Activated T-cell treated with anti-CD3 and anti-CD28 coated beads for 1 hour (primary cell): ENCODE measurements around the gene CCNT1.
A peak's percentile ranks its signal among the peaks of the same experiment; 100 is the strongest.
"Not testable (repeated sequence)": the region's sequence is repeated elsewhere in the genome, so short reads cannot be mapped to it uniquely, and the experiment has no call there.

Source experiments
- DNase-seq: peaks from one replicate; pipeline ENCODE4 v3.0.0-alpha.2; 2020; ENCODE audit warnings: low read depth

Gene CCNT1

GRCh38 chr12:48716493-48717251, at the start of gene CCNT1:
CCNT1 (minus strand) TSS chr12:48716707; CDS start chr12:48716675, 32 bp downstream.
- peak; percentile 94 for DNase-seq

GRCh38 chr12:48765753-48766162, 49.3 kb upstream of the CCNT1 start:
- DNase-seq: no peak

GRCh38 chr12:48764521-48764920, 48.0 kb upstream of the CCNT1 start:
- DNase-seq: no peak

GRCh38 chr12:48758737-48759136, 42.2 kb upstream of the CCNT1 start:
- no peak for DNase-seq

GRCh38 chr12:48758186-48758585, 41.7 kb upstream of the CCNT1 start:
- no peak for DNase-seq

GRCh38 chr12:48750769-48751356, 34.4 kb upstream of the CCNT1 start:
- no peak for DNase-seq

- DNase-seq: no peak
Observed at GRCh38 chr12:48750215-48750614, 33.7 kb upstream of the CCNT1 start.

- DNase-seq: no peak
Observed at GRCh38 chr12:48744251-48745008, 27.9 kb upstream of the CCNT1 start.

- DNase-seq: no peak
Observed at GRCh38 chr12:48739618-48740269, 23.2 kb upstream of the CCNT1 start.

- DNase-seq: no peak
Observed at GRCh38 chr12:48736456-48736855, 19.9 kb upstream of the CCNT1 start.

GRCh38 chr12:48728807-48729206, 12.3 kb upstream of the CCNT1 start:
- DNase-seq: no peak

- DNase-seq: not testable (repeated sequence)
Observed at GRCh38 chr12:48720737-48721136, 4.2 kb upstream of the CCNT1 start.

GRCh38 chr12:48720171-48720570, 3.7 kb upstream of the CCNT1 start:
- DNase-seq: not testable (repeated sequence)

GRCh38 chr12:48719002-48719401, 2.5 kb upstream of the CCNT1 start:
- DNase-seq: not testable (repeated sequence)

GRCh38 chr12:48717252-48717695, 767 bp upstream of the CCNT1 start:
- DNase-seq: no peak

- DNase-seq: no peak
Observed at GRCh38 chr12:48716168-48716492, 377 bp downstream of the CCNT1 start.

- no peak for DNase-seq
Observed at GRCh38 chr12:48712209-48712608, 4.3 kb downstream of the CCNT1 start.

- not testable (repeated sequence) for DNase-seq
Observed at GRCh38 chr12:48698822-48699221, 17.7 kb downstream of the CCNT1 start.

GRCh38 chr12:48696626-48697025, 19.9 kb downstream of the CCNT1 start:
- DNase-seq: no peak

- no peak for DNase-seq
Observed at GRCh38 chr12:48695859-48696258, 20.6 kb downstream of the CCNT1 start.

GRCh38 chr12:48694038-48694437, 22.5 kb downstream of the CCNT1 start:
- no peak for DNase-seq

- no peak for DNase-seq
Observed at GRCh38 chr12:48693572-48693971, 22.9 kb downstream of the CCNT1 start.
